8988T (cell line): ENCODE data around the gene GFER.
"Not testable (repeated sequence)": the region's sequence is repeated elsewhere in the genome, so short reads cannot be mapped to it uniquely, and the experiment has no call there.

ENCODE experiments used
- DNase-seq: peaks from one replicate; pipeline ENCODE4 v3.0.0; 2011

Gene GFER

DNA sequence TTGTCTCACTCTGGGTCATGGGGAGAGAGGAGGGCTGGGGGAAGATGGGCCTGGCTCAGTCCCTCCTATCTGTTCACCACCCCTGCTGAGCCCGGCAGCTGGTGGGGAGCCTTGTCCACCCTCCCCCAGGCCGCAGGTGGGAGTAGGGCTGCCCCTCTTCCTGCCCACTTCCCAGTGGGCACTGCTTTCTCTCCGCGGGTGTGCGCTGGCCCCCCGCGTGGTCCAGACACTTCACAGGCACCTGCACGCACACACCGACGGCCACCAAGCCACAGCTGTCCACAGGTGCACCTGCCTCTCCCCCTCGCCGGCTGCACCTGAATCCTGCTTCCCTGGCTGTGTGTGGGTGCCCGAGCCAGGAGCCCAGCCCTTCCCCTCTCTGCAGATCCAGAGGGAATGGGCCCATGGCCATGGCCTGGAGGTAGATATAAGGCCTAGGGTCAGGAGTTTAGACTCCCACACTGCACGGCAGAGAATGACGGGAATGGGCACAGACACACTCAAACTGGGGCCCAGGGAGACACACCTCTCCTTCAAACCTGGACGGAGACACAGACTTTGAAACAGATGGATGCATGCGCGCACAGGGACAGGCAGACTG is 44.7 kb downstream of the GFER start:
- DNase-seq = no peak

DNA sequence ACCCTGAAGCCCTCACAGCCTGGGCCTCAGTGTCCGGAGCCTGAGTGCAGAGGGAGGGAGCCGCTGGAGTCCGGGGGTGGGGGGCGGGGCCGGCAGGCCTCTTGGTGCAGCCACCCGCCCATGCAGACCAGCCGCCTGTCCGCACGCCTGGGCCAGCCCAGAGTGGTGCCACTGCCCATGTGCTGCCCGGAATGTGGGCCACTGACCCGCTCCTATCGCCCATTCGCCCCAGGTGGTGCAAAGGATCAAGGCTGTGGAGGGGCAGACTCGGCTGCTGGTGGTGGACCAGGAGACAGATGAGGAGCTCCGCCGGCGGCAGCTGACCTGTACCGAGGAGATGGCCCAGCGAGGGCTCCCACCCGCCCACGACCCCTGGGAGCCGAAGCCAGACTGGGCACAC is 45.4 kb downstream of the GFER start:
- no peak for DNase-seq

- DNase-seq = no peak
These were observed 46.0 kb downstream of the GFER start for GRCh38 chr16:2030036-2030435.

GRCh38 chr16:2031081-2031577 is 47.1 kb downstream of the GFER start:
- no peak for DNase-seq

GRCh38 chr16:2032285-2033056 is 48.5 kb downstream of the GFER start:
- DNase-seq = no peak

DNA sequence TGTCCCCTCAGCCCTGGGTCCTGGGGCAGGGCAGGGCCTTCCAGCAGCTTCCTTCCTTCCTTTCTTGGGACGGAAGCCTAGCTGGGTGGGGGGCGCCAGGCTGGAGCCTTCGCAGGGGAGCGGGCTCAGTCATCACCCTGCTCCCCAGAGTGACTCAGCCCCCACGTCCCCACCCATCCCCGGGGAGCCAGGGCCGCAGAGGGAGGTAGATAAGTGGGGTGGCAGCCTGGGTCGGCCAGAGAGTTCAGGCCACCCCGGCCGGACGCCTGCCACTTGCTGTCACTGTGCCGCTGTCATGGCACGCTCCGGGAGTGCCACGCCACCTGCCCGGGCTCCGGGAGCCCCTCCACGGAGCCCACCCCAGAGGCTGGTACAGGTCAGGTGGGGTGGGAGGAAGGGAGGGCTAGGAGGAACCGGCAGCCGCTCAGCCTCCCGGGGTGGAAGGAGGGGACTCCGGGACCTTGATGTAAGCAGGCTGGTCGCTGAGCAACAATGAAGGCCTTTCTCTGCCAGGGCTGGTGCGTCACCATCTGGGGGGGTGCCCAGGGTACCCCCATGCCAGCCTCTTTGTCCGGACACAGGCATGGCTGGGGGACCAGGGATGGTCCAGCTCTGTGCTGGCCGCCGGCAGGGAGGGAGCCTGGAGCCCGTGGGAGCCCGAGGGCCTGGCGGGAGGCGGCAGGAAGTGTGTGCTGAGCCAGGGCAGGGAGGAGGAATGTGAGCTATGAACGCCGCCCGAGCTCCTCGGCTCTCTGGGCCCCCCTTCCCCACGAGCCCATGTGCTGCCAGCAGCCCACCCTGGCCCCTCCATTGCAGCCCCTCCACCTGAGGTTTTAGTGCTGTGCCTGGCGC is 49.3 kb downstream of the GFER start:
- no peak for DNase-seq

GRCh38 chr16:2033909-2034695 is 50.1 kb downstream of the GFER start:
- DNase-seq = not testable (repeated sequence)

DNA sequence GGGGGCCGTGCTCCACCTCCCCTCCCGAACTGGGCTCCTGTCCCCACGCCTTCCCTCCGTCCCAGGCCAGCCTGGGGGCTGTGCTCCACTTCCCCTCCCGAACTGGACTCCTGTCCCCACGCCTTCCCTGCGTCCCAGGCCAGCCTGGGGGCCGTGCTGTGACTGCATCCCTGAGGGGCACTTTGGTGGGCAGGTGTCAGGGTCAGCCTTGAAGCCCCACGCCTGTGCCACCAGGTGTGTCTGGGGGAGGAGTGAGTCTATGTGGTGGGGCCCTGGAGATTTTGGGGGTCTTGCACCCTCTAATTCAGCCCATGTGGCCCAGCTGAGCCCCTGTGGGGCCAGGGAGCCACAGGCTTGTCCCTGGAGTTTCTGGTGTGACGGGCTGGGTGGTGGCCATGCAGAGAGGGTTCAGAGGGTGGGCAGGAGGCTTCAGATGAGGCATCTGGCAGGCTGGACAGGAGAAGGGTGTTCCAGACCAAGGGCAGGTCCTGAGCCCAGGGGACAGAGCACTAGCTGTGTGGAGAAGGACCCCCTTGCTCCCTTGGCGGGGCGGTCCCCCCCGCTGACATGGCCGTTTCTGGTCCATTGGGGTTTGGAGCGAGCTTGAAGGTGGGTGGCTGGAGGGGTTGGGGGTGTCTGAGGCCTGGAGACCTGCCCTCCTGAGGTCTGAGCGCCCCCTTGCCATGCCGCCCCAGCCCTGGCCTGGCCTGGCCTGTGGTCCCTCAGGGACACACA is 50.9 kb downstream of the GFER start:
- no peak for DNase-seq

DNA sequence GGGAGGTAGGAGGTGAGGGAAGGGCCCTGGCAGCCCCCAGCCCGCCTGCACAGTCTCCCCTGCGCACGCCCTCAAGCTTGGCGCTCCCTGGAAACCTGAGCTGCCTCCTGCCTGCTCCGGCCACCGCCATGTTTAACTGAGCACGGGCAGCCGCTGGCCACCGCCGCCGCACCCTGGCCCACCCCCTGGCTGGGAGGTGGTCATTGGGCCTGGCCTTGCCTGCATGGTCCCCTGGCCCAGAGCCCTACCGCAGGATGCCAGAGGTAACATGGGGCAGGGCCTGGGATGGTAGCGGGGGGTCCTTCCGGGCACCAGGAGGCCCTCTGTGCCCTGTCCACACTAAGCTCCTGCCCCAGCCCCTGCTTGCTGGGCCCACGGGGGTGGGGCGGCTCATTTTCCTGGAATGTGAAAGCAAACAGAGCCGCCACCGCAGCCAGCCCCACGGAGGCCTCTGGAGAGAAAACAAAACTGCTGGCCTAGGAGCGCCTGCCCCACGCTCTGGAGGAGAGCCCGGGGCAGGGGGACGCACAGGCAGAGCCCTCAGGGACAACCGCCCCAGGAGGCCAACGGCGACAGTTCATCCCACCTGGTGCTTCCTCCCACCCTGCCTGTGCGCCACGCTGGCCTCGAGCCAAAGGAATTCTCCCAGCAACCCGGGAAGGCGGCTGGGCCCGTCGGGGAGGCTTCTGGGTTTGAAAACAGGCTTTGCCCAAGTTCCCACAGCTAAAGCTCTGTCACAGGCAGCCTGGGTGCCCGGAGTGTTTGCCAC is 51.6 kb downstream of the GFER start:
- DNase-seq = no peak

DNA sequence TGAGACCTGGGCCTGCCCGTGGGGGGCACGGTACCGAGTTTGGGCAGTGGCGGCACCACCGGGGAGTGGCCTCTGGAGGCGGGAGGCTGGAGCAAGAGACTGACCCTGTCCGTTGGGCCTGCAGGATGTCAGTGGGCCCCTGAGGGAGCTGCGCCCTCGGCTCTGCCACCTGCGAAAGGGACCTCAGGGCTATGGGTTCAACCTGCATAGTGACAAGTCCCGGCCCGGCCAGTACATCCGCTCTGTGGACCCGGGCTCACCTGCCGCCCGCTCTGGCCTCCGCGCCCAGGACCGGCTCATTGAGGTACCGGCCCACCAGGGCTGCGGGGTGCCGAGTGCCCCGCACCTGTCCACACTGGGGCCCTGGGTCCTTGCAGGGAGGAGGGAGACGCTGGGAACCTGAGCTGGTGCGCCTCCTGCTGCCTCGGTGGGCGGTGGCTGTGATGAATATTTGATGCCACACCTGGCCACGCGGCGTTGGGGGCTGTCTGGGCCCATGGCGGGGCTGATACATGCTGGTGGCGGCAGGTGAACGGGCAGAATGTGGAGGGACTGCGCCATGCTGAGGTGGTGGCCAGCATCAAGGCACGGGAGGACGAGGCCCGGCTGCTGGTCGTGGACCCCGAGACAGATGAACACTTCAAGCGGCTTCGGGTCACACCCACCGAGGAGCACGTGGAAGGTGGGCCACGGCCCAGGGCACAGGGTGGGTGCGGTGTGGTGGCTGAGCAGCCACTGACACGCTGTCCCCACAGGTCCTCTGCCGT is 52.4 kb downstream of the GFER start:
- DNase-seq = no peak

DNA sequence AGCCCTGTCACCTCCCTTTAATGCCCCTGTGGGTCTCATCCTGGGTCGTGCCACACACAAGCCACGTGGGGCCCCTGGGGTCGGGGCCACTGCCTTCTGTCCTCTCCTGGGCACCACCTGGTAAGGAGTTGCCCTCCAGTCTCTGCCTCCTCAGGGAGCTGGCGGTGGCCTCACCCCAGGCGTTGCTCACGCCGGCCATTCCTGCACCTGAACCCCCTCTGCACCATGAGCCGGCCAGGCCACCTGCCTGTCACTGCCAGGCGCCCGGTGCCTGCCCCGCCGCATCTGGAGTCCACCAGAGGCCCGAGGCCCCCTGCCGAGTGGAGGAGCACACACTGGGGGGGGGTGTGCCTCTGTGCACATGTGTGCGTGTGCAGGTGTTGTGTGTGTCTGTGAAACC is 53.1 kb downstream of the GFER start:
- DNase-seq = no peak
